SK-N-SH (cell line): Measurements from ENCODE around the gene TP73.

Experiments
- EZH2phosphoT487 ChIP-seq: fragments of 200-600 bp; sonication (generic); IDR thresholded peaks from 2 replicates; pipeline ENCODE4 v1.6.1; 2017; ENCODE audit warnings: low read depth, mixed run types, mild to moderate bottlenecking, antibody characterized with exemption, moderate library complexity, borderline replicate concordance
- RAD21 ChIP-seq: IDR thresholded peaks from 2 replicates; pipeline ENCODE4 v1.6.1; 2012; ENCODE audit warnings: mild to moderate bottlenecking, low read length
- USF2 ChIP-seq: fragments of 150-350 bp; IDR thresholded peaks from 2 replicates; pipeline ENCODE4 v1.6.1; 2017; ENCODE audit warnings: antibody characterized with exemption, low read length, low read depth, borderline replicate concordance
- TF ChIP-seq, protein P1 (sequence below): fragments of 200-600 bp; sonication (generic); IDR thresholded peaks from 2 replicates; pipeline ENCODE4 v1.6.1; 2017; ENCODE audit warnings: antibody characterized with exemption, mild to moderate bottlenecking, moderate library complexity
- TF ChIP-seq, protein P2 (sequence below): IDR thresholded peaks from 2 replicates; pipeline ENCODE4 v1.6.1; 2012; ENCODE audit warnings: mild to moderate bottlenecking, low read depth, low read length, moderate library complexity

DNA sequence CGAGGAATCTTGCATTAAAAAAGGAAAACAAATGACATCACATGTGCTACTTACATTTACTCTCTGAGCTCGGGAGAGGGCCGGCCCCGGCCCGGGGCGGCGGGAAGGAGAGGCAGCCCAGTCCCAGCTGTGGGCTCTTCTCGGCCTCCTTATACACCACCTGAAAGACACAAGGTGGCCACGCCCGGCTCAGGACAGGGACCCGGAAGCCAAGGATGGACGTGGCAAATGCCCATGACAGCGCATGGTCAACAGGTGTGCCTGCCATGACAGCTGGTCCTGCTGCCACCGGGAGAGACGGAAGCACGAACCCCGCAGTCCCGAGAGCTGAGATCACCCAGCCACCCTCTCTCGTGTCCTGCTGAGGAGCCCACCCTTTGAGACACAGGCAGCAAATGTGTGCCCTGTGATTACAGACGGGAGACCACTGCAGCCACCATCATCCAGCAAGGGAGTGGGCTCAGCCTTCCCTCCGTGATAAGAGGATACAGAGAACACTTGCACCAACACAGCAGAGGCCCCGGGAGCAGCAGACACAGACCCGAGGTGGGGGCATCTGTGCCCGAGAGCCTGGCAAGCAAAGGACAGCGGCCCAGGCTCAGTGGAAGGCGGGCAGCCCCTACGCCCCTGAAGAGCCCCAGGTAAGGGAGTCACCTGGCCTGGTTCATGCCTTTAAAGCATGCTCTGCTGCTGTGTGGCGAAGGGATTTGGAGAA is 18.8 kb upstream of the TP73 start:
- TF ChIP-seq, protein P1, sequence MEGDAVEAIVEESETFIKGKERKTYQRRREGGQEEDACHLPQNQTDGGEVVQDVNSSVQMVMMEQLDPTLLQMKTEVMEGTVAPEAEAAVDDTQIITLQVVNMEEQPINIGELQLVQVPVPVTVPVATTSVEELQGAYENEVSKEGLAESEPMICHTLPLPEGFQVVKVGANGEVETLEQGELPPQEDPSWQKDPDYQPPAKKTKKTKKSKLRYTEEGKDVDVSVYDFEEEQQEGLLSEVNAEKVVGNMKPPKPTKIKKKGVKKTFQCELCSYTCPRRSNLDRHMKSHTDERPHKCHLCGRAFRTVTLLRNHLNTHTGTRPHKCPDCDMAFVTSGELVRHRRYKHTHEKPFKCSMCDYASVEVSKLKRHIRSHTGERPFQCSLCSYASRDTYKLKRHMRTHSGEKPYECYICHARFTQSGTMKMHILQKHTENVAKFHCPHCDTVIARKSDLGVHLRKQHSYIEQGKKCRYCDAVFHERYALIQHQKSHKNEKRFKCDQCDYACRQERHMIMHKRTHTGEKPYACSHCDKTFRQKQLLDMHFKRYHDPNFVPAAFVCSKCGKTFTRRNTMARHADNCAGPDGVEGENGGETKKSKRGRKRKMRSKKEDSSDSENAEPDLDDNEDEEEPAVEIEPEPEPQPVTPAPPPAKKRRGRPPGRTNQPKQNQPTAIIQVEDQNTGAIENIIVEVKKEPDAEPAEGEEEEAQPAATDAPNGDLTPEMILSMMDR = no peak
- TF ChIP-seq, protein P2, sequence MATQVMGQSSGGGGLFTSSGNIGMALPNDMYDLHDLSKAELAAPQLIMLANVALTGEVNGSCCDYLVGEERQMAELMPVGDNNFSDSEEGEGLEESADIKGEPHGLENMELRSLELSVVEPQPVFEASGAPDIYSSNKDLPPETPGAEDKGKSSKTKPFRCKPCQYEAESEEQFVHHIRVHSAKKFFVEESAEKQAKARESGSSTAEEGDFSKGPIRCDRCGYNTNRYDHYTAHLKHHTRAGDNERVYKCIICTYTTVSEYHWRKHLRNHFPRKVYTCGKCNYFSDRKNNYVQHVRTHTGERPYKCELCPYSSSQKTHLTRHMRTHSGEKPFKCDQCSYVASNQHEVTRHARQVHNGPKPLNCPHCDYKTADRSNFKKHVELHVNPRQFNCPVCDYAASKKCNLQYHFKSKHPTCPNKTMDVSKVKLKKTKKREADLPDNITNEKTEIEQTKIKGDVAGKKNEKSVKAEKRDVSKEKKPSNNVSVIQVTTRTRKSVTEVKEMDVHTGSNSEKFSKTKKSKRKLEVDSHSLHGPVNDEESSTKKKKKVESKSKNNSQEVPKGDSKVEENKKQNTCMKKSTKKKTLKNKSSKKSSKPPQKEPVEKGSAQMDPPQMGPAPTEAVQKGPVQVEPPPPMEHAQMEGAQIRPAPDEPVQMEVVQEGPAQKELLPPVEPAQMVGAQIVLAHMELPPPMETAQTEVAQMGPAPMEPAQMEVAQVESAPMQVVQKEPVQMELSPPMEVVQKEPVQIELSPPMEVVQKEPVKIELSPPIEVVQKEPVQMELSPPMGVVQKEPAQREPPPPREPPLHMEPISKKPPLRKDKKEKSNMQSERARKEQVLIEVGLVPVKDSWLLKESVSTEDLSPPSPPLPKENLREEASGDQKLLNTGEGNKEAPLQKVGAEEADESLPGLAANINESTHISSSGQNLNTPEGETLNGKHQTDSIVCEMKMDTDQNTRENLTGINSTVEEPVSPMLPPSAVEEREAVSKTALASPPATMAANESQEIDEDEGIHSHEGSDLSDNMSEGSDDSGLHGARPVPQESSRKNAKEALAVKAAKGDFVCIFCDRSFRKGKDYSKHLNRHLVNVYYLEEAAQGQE = no peak
- TF ChIP-seq USF2 (no peak), RAD21 (no peak), EZH2phosphoT487 (no peak)
